OCI-LY7 (cell line): ENCODE results near the gene MTHFD1L.

Source experiments
- EZH2phosphoT487 ChIP-seq: fragments of 200-600 bp; sonication (generic); IDR thresholded peaks from 2 replicates; pipeline ENCODE4 v1.6.1; 2018; ENCODE audit warnings: low read depth, borderline replicate concordance, mild to moderate bottlenecking, mixed run types, antibody characterized with exemption, low read length, moderate library complexity, mixed read lengths
- TF ChIP-seq, protein P1 (sequence below): fragments of 200-600 bp; sonication (generic); conservative IDR thresholded peaks from 2 replicates; pipeline ENCODE4 v1.5.1; 2014; ENCODE audit warnings: mild to moderate bottlenecking, antibody characterized with exemption, low read length, moderate library complexity, mixed read lengths

- TF ChIP-seq, protein P1, sequence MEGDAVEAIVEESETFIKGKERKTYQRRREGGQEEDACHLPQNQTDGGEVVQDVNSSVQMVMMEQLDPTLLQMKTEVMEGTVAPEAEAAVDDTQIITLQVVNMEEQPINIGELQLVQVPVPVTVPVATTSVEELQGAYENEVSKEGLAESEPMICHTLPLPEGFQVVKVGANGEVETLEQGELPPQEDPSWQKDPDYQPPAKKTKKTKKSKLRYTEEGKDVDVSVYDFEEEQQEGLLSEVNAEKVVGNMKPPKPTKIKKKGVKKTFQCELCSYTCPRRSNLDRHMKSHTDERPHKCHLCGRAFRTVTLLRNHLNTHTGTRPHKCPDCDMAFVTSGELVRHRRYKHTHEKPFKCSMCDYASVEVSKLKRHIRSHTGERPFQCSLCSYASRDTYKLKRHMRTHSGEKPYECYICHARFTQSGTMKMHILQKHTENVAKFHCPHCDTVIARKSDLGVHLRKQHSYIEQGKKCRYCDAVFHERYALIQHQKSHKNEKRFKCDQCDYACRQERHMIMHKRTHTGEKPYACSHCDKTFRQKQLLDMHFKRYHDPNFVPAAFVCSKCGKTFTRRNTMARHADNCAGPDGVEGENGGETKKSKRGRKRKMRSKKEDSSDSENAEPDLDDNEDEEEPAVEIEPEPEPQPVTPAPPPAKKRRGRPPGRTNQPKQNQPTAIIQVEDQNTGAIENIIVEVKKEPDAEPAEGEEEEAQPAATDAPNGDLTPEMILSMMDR = peak; percentile 92
- TF ChIP-seq EZH2phosphoT487 = no peak
These were observed 26.5 kb downstream of the MTHFD1L start for GRCh38 chr6:150891888-150892485.
